Naive thymus-derived CD4-positive, alpha-beta T cell (primary cell): Measurements from ENCODE around the gene ASRGL1. TPM values are rescaled to one million over a fixed set of nuclear protein-coding genes. Genes with fewer than 3 reads are reported as not detected.
"Not testable (repeated sequence)": the region's sequence is repeated elsewhere in the genome, so short reads cannot be mapped to it uniquely, and the experiment has no call there.

Experiments used
- ATAC-seq: fragments of 150-1000 bp; cut with Tn5 transposase; 2 replicates; pipeline ENCODE4 v1.10.0; 2021; ENCODE audit warnings: mild to moderate bottlenecking, moderate library complexity
- CTCF ChIA-PET: fragments of 350-600 bp; sonication (Branson Sonifier 250); formaldehyde crosslinking; loops from one replicate; lab custom pipeline; 2021; ENCODE audit warnings: antibody characterized with exemption; lab: Charles Lee
- POLR2A ChIA-PET: fragments of 350-600 bp; sonication (Branson Sonifier 250); formaldehyde crosslinking; loops from one replicate; lab custom pipeline; 2021; ENCODE audit warnings: antibody characterized with exemption, inconsistent platforms; lab: Charles Lee
- DNase-seq, 9 donors: peaks; one replicate each; pipeline versions ENCODE4 v3.0.0 to v3.0.0-alpha.2; 2020 to 2022; ENCODE audit warnings: mixed read lengths in 1 of 9
- H3K27ac ChIP-seq: one replicate; pipeline ENCODE4 v1.7.0; 2013; ENCODE audit warnings: mild to moderate bottlenecking, low read depth, low read length, moderate library complexity
- H3K27me3 ChIP-seq, 2 donors: one replicate each; pipeline ENCODE4 v1.7.0; 2013; ENCODE audit warnings: low read length in 2 of 2, mild to moderate bottlenecking in 2 of 2, moderate library complexity in 2 of 2; ENCODE audit not compliant: control insufficient read depth in 2 of 2, insufficient read depth in 2 of 2
- H3K36me3 ChIP-seq, 3 experiments: 1 replicate in 2 of 3; 2 replicates in 1 of 3; pipeline ENCODE4 v1.7.0; 2013; ENCODE audit warnings: low read length in 3 of 3, mild to moderate bottlenecking in 3 of 3, moderate library complexity in 1 of 3; ENCODE audit not compliant: insufficient read depth in 3 of 3, control insufficient read depth in 2 of 3
- H3K4me1 ChIP-seq, 2 donors: one replicate each; pipeline ENCODE4 v1.7.0; 2013; ENCODE audit warnings: low read length in 2 of 2, mild to moderate bottlenecking in 2 of 2, moderate library complexity in 1 of 2; ENCODE audit not compliant: control insufficient read depth in 2 of 2, insufficient read depth in 2 of 2
- H3K4me3 ChIP-seq: 2 replicates; pipeline ENCODE4 v1.7.0; 2013; ENCODE audit warnings: mild to moderate bottlenecking, low read length
- H3K9me3 ChIP-seq, 3 experiments: 1 replicate in 2 of 3; 2 replicates in 1 of 3; pipeline ENCODE4 v1.7.0; 2013; ENCODE audit warnings: low read length in 3 of 3; ENCODE audit not compliant: control insufficient read depth in 2 of 3
- H3K27ac Mint-ChIP-seq, 9 donors: one replicate each; pipeline ENCODE4 v1.8.0; 2020 to 2022; ENCODE audit warnings: mixed read lengths in 9 of 9, mild to moderate bottlenecking in 8 of 9, moderate library complexity in 5 of 9, inconsistent platforms in 2 of 9
- H3K27me3 Mint-ChIP-seq, 5 donors: one replicate each; pipeline ENCODE4 v1.8.0; 2021 to 2022; ENCODE audit warnings: mixed read lengths in 5 of 5, mild to moderate bottlenecking in 1 of 5
- H3K36me3 Mint-ChIP-seq, 5 donors: one replicate each; pipeline ENCODE4 v1.8.0; 2020 to 2022; ENCODE audit warnings: mixed read lengths in 5 of 5, mild to moderate bottlenecking in 3 of 5, inconsistent platforms in 1 of 5
- H3K4me1 Mint-ChIP-seq, 7 donors: one replicate each; pipeline ENCODE4 v1.8.0; 2020 to 2022; ENCODE audit warnings: mixed read lengths in 7 of 7, mild to moderate bottlenecking in 3 of 7, inconsistent platforms in 1 of 7
- H3K4me3 Mint-ChIP-seq, 10 donors: one replicate each; pipeline ENCODE4 v1.8.0; 2020 to 2022; ENCODE audit warnings: mild to moderate bottlenecking in 10 of 10, mixed read lengths in 10 of 10, moderate library complexity in 6 of 10, inconsistent platforms in 2 of 10
- H3K9me3 Mint-ChIP-seq, 11 donors: one replicate each; pipeline ENCODE4 v1.8.0; 2020 to 2022; ENCODE audit warnings: mixed read lengths in 11 of 11, mild to moderate bottlenecking in 4 of 11, inconsistent platforms in 1 of 11, moderate library complexity in 1 of 11
- intact Hi-C, 2 donors: fragments of 100-400 bp; cut with micrococcal nuclease; formaldehyde crosslinking; loops; one replicate each; pipeline ENCODE4 v1.15.1; 2023
- polyA plus RNA-seq, 2 donors: library from polyadenylated mRNA; unstranded; fragments of 300-500 nt; fragmentation: Illumina TruSeq; gene quantifications; one replicate each; pipeline ENCODE4 v1.2.3, GENCODE V29; 2021
- total RNA-seq, 6 experiments: library from RNA in 5 of 6; stranded (reverse) in 5 of 6; gene quantifications; 1 replicate in 5 of 6; 2 replicates in 1 of 6; pipeline ENCODE4 v1.2.3 and lab custom pipeline; 2021 to 2026

The ASRGL1 gene
- total and polyA plus RNA-seq, 7 experiments from 2014 or later, result 2.1 to 10.6 (median 4.2) TPM

DNA sequence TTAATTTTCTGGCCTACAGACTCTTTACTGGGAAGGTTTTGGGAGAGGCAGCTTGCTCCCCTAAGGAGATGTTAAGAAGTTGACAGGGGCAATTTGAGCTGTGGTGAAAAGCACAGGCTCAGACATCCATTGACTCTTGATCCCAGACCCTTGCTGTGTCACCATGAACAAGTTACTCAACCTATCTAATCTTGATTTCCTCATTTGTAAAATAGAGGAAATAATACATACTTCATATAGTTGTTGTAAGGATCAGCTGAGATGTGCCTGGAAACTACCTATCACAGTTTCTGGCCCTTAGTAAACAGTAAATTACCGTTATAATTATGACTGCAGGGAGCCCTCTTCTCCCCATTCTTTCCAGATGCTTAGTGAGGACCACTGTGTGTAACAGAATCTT lies 21.8 kb upstream of the ASRGL1 start:
- Histone ChIP-seq H3K27me3 (no peaks in the 10 kb centered on the region), H3K4me3 (no peak overlapping the region), H3K27ac (no peak overlapping the region), H3K36me3 (no peaks in the 10 kb centered on the region), H3K9me3 (no peaks in the 10 kb centered on the region), H3K4me1 (no peaks in the 10 kb centered on the region)
- intact Hi-C loops, result no loop called here
- peaks cover 0 to 16% (median 13%) of the 10 kb centered on the region in 7 donors for H3K4me1 Mint-ChIP-seq
- H3K27ac Mint-ChIP-seq, result no peak overlapping the region
- H3K36me3 Mint-ChIP-seq, result no peaks in the 10 kb centered on the region
- peaks cover 17 to 55% (median 21%) of the 10 kb centered on the region in 5 donors for H3K27me3 Mint-ChIP-seq
- DNase-seq (no peak), ATAC-seq (peak; percentile 43)
- H3K9me3 Mint-ChIP-seq, result peaks cover 0 to 2% (median 0%) of the 10 kb centered on the region in 11 donors
- CTCF ChIA-PET, result no interaction called here
- no peak overlapping the region for H3K4me3 Mint-ChIP-seq
- POLR2A ChIA-PET, result no interaction called here

- ATAC-seq, result no peak
- H3K27ac Mint-ChIP-seq, result no peak overlapping the region
- no peak overlapping the region for H3K4me3 Mint-ChIP-seq
- Histone ChIP-seq H3K4me1 (no peaks in the 10 kb centered on the region), H3K27me3 (no peaks in the 10 kb centered on the region), H3K36me3 (no peaks in the 10 kb centered on the region), H3K27ac (no peak overlapping the region), H3K9me3 (no peaks in the 10 kb centered on the region), H3K4me3 (no peak overlapping the region)
- H3K36me3 Mint-ChIP-seq, result no peaks in the 10 kb centered on the region
- ChIA-PET POLR2A (no interaction called here), CTCF (interaction anchor here (1.2 to 1.4 kb wide), 2 partner anchors 12 to 13 kb away, joined by 3 read pairs; no protein-coding TSS in a partner anchor)
- peaks cover 0 to 1% (median 0%) of the 10 kb centered on the region in 7 donors for H3K4me1 Mint-ChIP-seq
- DNase-seq, result no peak
- intact Hi-C loops, result no loop called here
- peaks cover 5 to 14% (median 5%) of the 10 kb centered on the region in 5 donors for H3K27me3 Mint-ChIP-seq
- H3K9me3 Mint-ChIP-seq, result no peaks in the 10 kb centered on the region
Observed at GRCh38 chr11:62322524-62322923, 14.7 kb upstream of the ASRGL1 start.

DNA sequence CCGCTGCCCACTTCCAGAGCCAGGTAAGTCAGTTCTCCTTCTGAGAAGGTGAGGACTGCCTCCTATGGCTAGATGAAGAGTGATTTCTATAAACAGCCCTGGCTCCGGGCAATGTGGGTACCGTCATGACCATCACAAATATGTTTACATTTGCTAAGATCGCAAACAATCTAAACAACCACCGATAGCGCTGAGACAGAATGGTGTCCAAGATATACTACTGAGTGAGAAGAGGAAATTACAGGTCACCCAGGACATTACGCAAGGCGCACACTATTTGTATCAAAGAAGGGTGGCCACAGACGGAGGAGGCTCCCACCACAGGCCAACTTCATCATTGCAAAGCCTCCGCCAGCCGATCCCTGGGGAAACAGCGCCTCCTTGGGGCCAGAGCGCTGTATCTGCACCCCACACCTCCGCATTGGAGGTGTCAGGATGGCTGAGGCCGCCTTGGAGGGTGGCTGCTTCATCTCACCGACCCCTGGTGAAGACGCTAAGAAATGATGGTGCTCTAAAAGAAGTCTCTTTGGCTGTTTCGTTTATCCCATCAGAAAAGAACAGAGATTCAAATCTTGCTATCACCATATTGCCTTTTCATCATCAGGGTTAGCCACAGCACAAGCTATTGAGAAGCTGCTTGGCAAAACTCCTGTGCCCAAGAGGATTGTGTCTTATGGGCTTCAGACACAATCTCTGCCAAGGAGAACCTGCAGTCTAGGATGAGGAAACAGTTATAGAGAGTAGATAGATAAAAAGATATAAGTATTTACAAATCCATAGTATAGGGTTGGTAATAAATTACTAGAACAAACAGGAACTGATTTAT lies 12.3 kb upstream of the ASRGL1 start:
- H3K9me3 Mint-ChIP-seq, result peaks cover 0 to 1% (median 0%) of the 10 kb centered on the region in 11 donors
- DNase-seq (peak in 8 of 9 donors; percentile 43 to 60 (median 54)), ATAC-seq (peak; percentile 98)
- Histone ChIP-seq H3K4me1 (no peaks in the 10 kb centered on the region), H3K27me3 (no peaks in the 10 kb centered on the region), H3K36me3 (no peaks in the 10 kb centered on the region), H3K4me3 (no peak overlapping the region), H3K27ac (no peak overlapping the region), H3K9me3 (no peaks in the 10 kb centered on the region)
- H3K27ac Mint-ChIP-seq, result no peak overlapping the region
- H3K27me3 Mint-ChIP-seq, result peaks cover 5 to 21% (median 9%) of the 10 kb centered on the region in 5 donors
- ChIA-PET CTCF (interaction anchor here (1.0 kb wide), 1 partner anchor 15 kb away, joined by 3 read pairs; no protein-coding TSS in a partner anchor), POLR2A (no interaction called here)
- H3K36me3 Mint-ChIP-seq, result no peaks in the 10 kb centered on the region
- peaks cover 0 to 7% (median 0%) of the 10 kb centered on the region in 7 donors for H3K4me1 Mint-ChIP-seq
- H3K4me3 Mint-ChIP-seq, result no peak overlapping the region
- intact Hi-C loops, result loop anchor here (1.0 kb wide), 3 partner anchors 108 to 528 kb away; no protein-coding TSS in a partner anchor

- H3K9me3 Mint-ChIP-seq, H3K4me3 ChIP-seq, H3K36me3 ChIP-seq, H3K9me3 ChIP-seq, H3K4me1 ChIP-seq, ATAC-seq, POLR2A ChIA-PET, DNase-seq, H3K27me3 ChIP-seq, H3K36me3 Mint-ChIP-seq, H3K27ac ChIP-seq, H3K4me3 Mint-ChIP-seq, H3K4me1 Mint-ChIP-seq: not testable (repeated sequence)
- CTCF ChIA-PET, result interaction anchor here (1.0 kb wide), 1 partner anchor 15 kb away, joined by 3 read pairs; no protein-coding TSS in a partner anchor
- intact Hi-C loops, result loop anchor here (1.0 kb wide), 3 partner anchors 108 to 528 kb away; no protein-coding TSS in a partner anchor
- Mint-ChIP-seq H3K27ac (peak overlapping the region in 1 of 9 donors; percentile 93), H3K27me3 (peaks cover 3 to 19% (median 11%) of the 10 kb centered on the region in 5 donors)
Observed at GRCh38 chr11:62325781-62326180, 11.5 kb upstream of the ASRGL1 start.

DNA sequence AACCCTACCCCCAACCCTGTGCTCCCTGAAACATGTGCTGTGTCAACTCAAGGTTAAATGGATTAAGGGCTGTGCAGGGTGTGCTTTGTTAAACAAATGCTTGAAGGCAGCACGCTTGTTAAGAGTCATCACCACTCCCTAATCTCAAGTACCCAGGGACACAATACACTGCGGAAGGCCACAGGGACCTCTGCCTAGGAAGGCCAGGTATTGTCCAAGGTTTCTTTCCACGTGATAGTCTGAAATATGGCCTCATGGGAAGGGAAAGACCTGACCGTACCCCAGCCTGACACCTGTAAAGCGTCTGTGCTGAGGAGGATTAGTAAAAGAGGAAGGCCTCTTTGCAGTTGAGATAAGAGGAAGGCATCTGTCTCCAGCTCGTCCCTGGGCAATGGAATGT lies 10.5 kb upstream of the ASRGL1 start:
- POLR2A ChIA-PET, H3K4me1 Mint-ChIP-seq, H3K36me3 ChIP-seq, H3K4me3 Mint-ChIP-seq, intact Hi-C loops, H3K27ac ChIP-seq, H3K9me3 Mint-ChIP-seq, CTCF ChIA-PET, H3K4me3 ChIP-seq, ATAC-seq, DNase-seq, H3K36me3 Mint-ChIP-seq, H3K9me3 ChIP-seq, H3K4me1 ChIP-seq, H3K27me3 ChIP-seq: not testable (repeated sequence)
- H3K27ac Mint-ChIP-seq, result peak overlapping the region in 1 of 9 donors; percentile 17
- peaks cover 8 to 19% (median 16%) of the 10 kb centered on the region in 5 donors for H3K27me3 Mint-ChIP-seq

GRCh38 chr11:62327541-62327940 lies 9.7 kb upstream of the ASRGL1 start:
- H3K4me1 Mint-ChIP-seq, H3K4me3 ChIP-seq, H3K4me3 Mint-ChIP-seq, ATAC-seq, H3K27me3 ChIP-seq, H3K9me3 Mint-ChIP-seq, H3K36me3 Mint-ChIP-seq, intact Hi-C loops, H3K9me3 ChIP-seq, H3K4me1 ChIP-seq, POLR2A ChIA-PET, H3K36me3 ChIP-seq, DNase-seq, H3K27ac ChIP-seq, H3K27ac Mint-ChIP-seq: not testable (repeated sequence)
- peaks cover 8 to 24% (median 16%) of the 10 kb centered on the region in 5 donors for H3K27me3 Mint-ChIP-seq
- CTCF ChIA-PET, result interaction anchor here (0.6 kb wide), 1 partner anchor 50 kb away, joined by 3 read pairs; no protein-coding TSS in a partner anchor
